HG03045 (cell line): Measurements from ENCODE around the gene FAM221A.
A peak's percentile ranks its signal among the peaks of the same experiment; 100 is the strongest.
"Not testable (repeated sequence)": the region's sequence is repeated elsewhere in the genome, so short reads cannot be mapped to it uniquely, and the experiment has no call there.

Source experiments
- ATAC-seq: cut with Tn5 transposase; IDR thresholded peaks from one replicate; pipeline ENCODE4 v1.9.1; 2021; ENCODE audit warnings: mild to moderate bottlenecking, moderate library complexity; ENCODE audit not compliant: unreplicated experiment

Gene FAM221A

GRCh38 chr7:23679898-23680413 lies at the start of gene FAM221A:
Gene FAM221A (plus strand): TSS chr7:23680199. CDS start chr7:23680219, 20 bp downstream.
- ATAC-seq = peak; percentile 98

DNA sequence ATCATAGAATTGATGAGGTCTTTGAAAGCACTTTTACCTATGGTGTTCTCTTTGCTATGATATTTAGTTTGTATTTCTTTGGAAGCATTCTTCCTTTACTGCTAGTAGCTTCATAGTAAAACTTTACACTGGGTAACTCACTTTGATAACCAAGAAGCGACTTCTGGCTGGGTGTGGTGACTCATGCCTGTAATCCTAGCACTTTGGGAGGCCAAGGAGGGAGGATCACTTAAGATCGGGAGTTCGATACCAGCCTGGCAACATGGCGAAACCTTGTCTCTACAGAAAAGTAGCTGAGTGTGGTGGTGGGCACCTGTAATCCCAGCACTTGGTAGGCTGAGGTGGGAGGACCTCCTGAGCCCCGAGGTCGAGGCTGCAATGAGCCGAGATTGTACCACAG lies 46.6 kb upstream of the FAM221A start:
- ATAC-seq = no peak

GRCh38 chr7:23645822-23646221 lies 34.2 kb upstream of the FAM221A start:
- ATAC-seq = no peak

DNA sequence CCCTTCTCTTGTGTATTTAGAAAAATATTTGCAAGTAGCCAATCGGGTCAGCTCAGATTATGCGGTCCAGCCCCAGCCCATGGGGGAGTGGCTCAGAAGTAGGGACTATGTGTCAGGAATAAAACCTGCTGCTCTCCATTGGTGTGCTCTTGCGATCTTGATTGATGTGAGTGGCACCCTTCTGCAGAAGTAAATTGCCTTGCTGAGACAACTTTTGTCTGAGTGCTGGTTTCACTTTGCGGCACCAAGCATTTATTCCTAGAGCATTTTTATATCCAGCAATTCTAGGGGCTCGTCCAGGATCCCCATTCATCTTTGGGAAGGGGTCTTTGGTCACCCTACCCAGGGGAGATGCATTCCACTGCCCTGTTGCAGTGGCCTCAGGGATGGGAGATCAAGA lies 26.1 kb upstream of the FAM221A start:
- ATAC-seq = no peak

DNA sequence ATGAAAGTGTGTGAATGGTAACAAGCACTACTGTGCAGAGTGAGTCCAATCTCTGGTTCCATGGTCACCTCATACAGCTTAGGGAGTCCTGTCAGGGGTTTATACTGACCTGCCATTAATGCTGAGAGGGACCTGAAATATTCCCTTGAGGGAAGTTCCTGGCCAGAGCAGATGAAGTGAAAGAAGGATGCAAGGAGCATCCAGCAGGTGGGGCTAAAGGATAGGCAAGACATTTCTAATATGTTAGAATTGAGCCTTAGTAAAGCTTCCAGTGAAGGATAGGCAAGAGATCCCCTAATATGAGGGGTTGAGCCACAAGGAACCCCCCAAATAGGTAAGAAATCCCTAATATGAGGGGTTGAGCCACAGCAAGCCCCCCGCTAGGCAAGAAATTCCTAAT lies 25.5 kb upstream of the FAM221A start:
- no peak for ATAC-seq

GRCh38 chr7:23655433-23655832 lies 24.6 kb upstream of the FAM221A start:
- ATAC-seq = no peak

DNA sequence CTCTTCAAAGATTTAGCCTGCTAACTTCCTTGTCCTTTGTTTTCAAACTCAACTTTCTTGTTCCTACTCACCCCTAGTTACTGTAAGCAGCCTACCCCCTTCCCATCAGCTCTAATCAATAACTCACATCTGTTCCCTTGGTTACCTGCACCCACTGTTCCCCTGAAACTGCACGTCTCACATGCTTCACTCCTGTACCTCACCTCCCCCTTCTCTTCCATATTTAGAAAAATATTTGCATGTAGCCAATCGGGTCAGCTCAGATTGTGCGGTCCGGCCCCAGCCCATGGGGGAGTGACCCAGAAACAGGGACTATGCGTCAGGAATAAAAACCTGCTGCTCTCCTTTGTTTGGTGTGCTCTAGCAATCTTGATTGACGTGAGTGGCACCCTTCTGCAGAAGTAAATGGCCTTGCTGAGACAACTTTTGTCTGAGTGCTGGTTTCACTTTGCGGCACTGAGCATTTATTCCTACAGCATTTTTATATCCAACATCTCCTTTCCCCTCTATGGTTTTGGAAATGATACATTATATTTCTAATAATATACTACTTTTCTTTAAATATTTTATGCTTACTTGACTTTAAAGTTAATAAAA lies 21.1 kb upstream of the FAM221A start:
- no peak for ATAC-seq

GRCh38 chr7:23661385-23661784 lies 18.6 kb upstream of the FAM221A start:
- ATAC-seq = no peak

DNA sequence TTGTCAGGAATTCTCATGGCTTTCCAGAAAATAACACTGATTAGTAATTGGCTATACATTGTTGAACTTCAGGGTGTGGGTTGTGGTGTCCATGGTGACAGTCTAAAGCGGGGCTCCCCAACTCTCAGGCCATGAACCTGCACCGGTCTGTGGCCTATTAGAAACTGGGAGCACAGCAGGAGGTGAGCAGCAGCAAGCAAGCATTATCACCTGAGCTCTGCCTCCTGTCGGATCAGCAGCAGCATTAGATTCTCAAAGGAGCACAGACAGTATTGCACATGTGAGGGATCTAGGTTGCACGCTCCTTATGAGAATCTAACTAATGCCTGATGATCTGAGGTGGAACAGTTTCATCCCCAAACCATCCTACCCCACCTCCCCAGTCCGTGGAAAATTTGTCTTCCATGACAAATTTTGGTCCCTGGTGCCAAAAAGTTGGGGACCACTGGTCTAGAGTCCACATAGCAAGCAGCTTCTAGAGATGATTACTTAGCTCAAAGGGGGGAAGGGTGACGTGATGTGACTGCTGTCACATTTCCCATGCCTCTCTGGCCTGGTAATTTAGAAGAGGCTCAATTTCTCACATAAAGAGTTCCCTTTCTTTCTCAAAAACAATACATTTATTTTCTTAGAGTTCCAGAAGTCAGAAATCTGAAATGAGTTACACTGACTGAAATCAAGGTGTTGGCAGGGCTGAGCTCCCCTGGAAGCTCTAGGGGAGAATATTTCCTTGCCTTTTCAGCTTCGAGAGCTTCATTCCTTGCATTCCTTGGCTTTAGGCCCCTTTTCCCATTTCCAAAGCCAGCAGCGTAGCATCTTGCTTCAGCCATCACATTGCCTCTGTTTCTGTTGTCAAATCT lies 17.6 kb upstream of the FAM221A start:
- ATAC-seq = no peak

DNA sequence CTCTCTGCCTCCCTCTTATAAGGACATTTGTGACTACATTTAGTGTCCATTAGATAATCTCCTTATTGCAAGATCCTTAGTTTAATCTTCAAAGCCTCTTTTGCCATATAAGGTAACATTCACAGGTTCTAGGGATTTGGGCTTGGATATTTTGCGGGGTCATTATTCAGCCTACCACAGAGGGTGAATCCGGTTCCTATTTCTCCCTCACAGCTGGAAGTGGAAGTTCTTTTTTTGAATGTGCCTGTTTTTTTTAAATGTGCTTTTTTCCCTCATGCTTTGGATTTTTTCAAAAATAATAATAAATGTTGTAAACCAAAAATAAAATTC lies 17.1 kb upstream of the FAM221A start:
- no peak for ATAC-seq

GRCh38 chr7:23664122-23664521 lies 15.9 kb upstream of the FAM221A start:
- no peak for ATAC-seq

GRCh38 chr7:23672033-23672432 lies 8.0 kb upstream of the FAM221A start:
- no peak for ATAC-seq

GRCh38 chr7:23680414-23681405 lies 711 bp downstream of the FAM221A start:
- ATAC-seq = peak; percentile 41

- ATAC-seq = not testable (repeated sequence)
Observed at GRCh38 chr7:23684041-23684440, 4.0 kb downstream of the FAM221A start.

DNA sequence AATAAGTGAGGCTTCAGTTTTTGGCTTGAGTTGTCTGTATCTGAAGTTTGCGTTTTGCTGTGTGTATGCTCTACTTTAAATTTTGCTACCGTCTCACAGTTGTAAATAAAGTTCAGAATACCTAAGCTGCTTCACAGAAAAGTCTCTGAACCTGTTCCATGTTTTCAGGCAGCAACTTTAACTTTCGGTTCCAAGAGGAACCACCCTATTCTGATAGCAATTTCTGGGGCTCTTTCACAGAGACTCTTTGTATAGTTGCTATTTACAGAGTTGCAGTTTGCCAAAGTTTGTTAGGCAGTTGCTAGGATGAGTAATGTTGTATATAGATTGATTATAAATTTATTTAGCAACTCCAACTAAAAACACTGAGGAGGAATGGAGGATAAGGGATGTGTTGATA lies 5.7 kb downstream of the FAM221A start:
- ATAC-seq = no peak

DNA sequence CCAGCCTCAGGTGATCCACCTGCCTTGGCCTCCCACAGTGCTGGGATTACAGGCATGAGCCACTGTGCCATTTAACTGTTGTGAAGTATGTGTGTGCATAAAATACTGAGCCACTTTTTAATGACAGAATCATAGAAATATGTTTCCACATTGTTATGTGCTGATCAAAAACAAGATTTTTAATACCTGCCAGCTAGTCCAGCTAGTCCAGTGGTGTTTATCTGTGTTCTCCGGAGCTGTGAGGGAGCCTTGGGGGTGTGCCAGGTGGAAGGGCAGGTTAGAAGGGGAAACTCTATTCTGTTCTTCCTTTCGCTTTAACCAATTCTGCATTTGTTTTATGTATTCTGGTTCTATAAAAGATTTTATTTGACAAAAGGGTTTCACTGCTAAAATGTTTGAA lies 7.0 kb downstream of the FAM221A start:
- ATAC-seq = no peak

GRCh38 chr7:23689165-23689564 lies 9.2 kb downstream of the FAM221A start:
- no peak for ATAC-seq

DNA sequence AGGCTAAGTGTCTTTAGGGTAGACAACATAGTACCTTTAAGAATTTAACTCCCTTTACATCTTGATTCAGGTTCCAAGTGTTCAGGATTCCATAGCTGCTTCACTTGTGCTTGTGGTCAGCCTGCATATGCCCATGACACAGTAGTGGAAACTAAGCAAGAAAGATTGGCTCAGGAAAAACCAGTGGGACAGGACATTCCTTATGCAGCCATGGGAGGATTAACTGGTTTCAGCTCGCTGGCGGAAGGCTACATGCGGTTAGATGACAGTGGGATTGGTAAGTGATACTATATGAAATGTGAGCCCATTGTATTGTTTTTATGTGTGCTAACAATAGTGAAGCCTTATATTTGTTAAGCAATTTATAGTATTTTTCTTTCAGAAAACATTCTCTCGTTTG lies 11.3 kb downstream of the FAM221A start:
- ATAC-seq = no peak

- ATAC-seq = no peak
Observed at GRCh38 chr7:23693224-23693623, 13.2 kb downstream of the FAM221A start.

DNA sequence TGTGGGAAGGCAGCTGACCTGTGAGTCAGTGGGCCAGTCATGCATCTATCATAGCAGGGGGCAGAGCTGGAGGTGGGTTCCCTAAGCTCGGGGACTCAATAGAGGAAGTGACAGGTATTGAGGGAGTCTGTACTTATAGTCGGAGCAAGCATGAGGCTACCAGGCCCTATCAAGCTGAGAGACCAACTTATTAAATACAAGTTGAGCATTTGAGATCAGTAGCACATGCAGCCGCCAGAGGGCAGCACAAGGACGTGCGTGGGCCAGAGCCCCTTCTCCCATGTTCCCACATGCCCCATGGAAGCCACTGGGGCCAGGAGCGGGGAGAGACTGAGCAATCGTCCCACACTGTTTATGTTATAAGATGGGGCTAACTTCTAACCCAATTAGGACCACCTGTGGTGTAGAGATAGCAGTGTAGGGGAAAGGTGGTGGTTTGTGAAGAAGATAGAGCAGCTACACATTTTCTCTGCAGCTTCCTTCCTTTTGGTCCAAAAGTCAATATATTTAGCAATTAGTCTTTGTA lies 17.0 kb downstream of the FAM221A start:
- ATAC-seq = no peak

- ATAC-seq = no peak
Observed at GRCh38 chr7:23698822-23699221, 18.8 kb downstream of the FAM221A start.
